Measurements from ENCODE around the gene SMIM8. TPM values are rescaled to one million over a fixed set of nuclear protein-coding genes. Genes with fewer than 3 reads are reported as not detected.

Gene SMIM8
- total RNA-seq, 1 experiment from 2014 or later, result 10.8 TPM

GRCh38 chr6:87277123-87277522, 45.3 kb upstream of the SMIM8 start (continued):
- TF ChIP-seq ARID4B (CRISPR knock-in tag; IDR thresholded peaks at IDR 0.05; ENCODE audit: borderline replicate concordance) (no peak), NR3C1 (CRISPR knock-in tag; conservative IDR thresholded peaks at IDR 0.05; ENCODE audit: low read depth) (no peak), NR1H2 (CRISPR knock-in tag; IDR thresholded peaks at IDR 0.05) (no peak), PREB (CRISPR knock-in tag; IDR thresholded peaks at IDR 0.05; ENCODE audit: borderline replicate concordance) (no peak), HMGA2 (CRISPR knock-in tag; IDR thresholded peaks at IDR 0.05) (no peak), TEAD1 (CRISPR knock-in tag; IDR thresholded peaks at IDR 0.05) (no peak), KAT7 (CRISPR knock-in tag; IDR thresholded peaks at IDR 0.05; ENCODE audit: borderline replicate concordance) (no peak), ETV6 (CRISPR knock-in tag; IDR thresholded peaks at IDR 0.05) (no peak)

GRCh38 chr6:87279196-87279595, 43.2 kb upstream of the SMIM8 start:
- POLR2A ChIA-PET, result no interaction called here
- Mint-ChIP-seq H3K36me3 (no peaks in the 10 kb centered on the region), H3K27me3 (ENCODE audit: low read depth) (no peaks in the 10 kb centered on the region; the same call in 1 of the 2 replicates), H3K27ac (no peak overlapping the region), H3K4me3 (no peak overlapping the region), H3K9me3 (no peaks in the 10 kb centered on the region), H3K4me1 (no peaks in the 10 kb centered on the region)
- no peak for ATAC-seq
- CTCF ChIA-PET, result no interaction called here
- DNase-seq (ENCODE audit: low spot score), result no peak
- TF ChIP-seq SMAD4 (CRISPR knock-in tag; IDR thresholded peaks at IDR 0.05) (no peak), ZNF532 (CRISPR knock-in tag; IDR thresholded peaks at IDR 0.05; ENCODE audit: borderline replicate concordance) (no peak), TEAD4 (CRISPR knock-in tag; IDR thresholded peaks at IDR 0.05) (no peak), JAZF1 (CRISPR knock-in tag; IDR thresholded peaks at IDR 0.05) (no peak), ATF2 (CRISPR knock-in tag; IDR thresholded peaks at IDR 0.05; ENCODE audit: borderline replicate concordance, low read depth) (no peak), ZNF396 (CRISPR knock-in tag; IDR thresholded peaks at IDR 0.05; ENCODE audit: borderline replicate concordance) (no peak), NFE2L1 (CRISPR knock-in tag; IDR thresholded peaks at IDR 0.05) (no peak), ZMAT4 (CRISPR knock-in tag; IDR thresholded peaks at IDR 0.05) (no peak), ZNF263 (CRISPR knock-in tag; IDR thresholded peaks at IDR 0.05; ENCODE audit: low read depth) (no peak), TEAD1 (CRISPR knock-in tag; IDR thresholded peaks at IDR 0.05) (no peak), ZNF671 (CRISPR knock-in tag; IDR thresholded peaks at IDR 0.05) (no peak), GRHL2 (CRISPR knock-in tag; IDR thresholded peaks at IDR 0.05; ENCODE audit: insufficient replicate concordance, severe bottlenecking) (no peak), E2F1 (CRISPR knock-in tag; IDR thresholded peaks at IDR 0.05) (no peak), ZNF121 (CRISPR knock-in tag; IDR thresholded peaks at IDR 0.05) (no peak), ZNF416 (CRISPR knock-in tag; IDR thresholded peaks at IDR 0.05) (no peak), CTCF (IDR thresholded peaks at IDR 0.05) (no peak)
